ENCODE data around the gene MCRS1. TPM values are rescaled to one million over a fixed set of nuclear protein-coding genes. Genes with fewer than 3 reads are reported as not detected.

Gene MCRS1
- total and polyA plus RNA-seq, 2 donors (not counting 3 experiments of a cell fraction or from before 2014, with no cell fraction given), result 71.1 to 99.3 TPM

DNA sequence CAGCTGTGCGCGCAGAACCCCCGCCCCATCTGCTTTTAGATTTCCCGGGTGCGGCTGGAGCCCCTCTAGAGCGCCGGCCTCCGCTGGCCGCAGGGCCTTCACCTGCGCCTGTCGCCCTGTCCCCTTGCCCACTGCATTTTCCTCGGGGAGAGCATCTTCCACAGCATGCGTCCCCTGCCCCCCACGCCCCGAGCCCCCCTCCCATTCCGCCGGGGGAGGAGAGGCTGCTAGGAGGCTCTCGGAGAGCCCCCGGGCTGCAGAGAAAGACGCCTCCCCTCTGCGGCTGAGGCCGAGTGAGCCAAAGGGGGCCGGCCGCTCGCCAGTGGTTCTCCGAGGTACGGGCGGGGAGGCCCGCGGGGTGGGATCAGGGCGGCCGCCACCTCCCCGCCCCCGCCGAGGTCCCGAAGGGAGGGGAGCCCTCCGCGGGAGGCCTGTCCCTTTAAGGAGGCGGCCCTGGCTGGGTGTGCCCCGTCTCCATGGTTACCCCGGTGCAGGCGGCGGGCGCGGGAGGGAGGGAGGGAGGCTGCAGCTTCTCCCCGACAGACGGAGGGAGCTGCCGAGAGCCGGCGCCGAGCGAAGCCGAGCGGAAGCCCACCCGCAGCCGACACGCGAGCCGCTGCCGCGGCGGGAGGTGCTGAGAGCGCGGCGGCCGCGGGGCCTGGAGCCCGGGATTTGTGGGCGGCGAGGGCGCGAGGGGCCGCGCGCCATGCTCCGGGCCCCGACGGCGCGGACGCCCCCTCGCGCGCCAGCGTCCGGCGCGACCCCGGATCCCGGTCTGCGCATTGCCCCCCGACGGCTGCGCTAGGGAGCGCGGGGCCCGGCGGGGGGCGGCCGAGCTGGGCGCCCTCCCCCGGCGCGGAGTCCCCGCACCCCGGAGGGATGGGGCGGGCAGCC lies 29.2 kb downstream of the MCRS1 start, which contains the start of gene KCNH3:
Gene KCNH3, plus strand, starts transcription at position 521 of the 894 bp plus-strand sequence. CDS start 387 bp downstream, outside the sequence.
- Histone ChIP-seq H2AFZ (ENCODE audit: low read depth, low read length) (no peak within 1 kb of the TSS), H3K36me3 (ENCODE audit: control insufficient read depth in 2 of 2, extremely low read depth in 1 of 2, insufficient read depth in 2 of 2, low read length in 2 of 2) (no peaks in the 10 kb centered on the region), H4K20me1 (replicated peaks; ENCODE audit: control insufficient read depth, extremely low read depth, insufficient read depth, low read length) (no peaks in the 10 kb centered on the region), H3K4me3 (replicated peaks in 1 of 3; ENCODE audit: insufficient read depth in 1 of 3, low read depth in 1 of 3, low read length in 3 of 3) (peak within 1 kb of the TSS in 1 of 3 experiments; percentile 17), H3K4me2 (ENCODE audit: insufficient read depth, low read length) (peak within 1 kb of the TSS; percentile 13), H3K27me3 (ENCODE audit: control insufficient read depth in 2 of 2, insufficient read depth in 2 of 2, low read length in 2 of 2) (peaks cover 20 to 35% of the 10 kb centered on the region in 2 experiments), H3K4me1 (ENCODE audit: control insufficient read depth, extremely low read depth, insufficient read depth, low read length) (peaks cover 8% of the 10 kb centered on the region), H3K9me3 (replicated peaks; ENCODE audit: control insufficient read depth, insufficient read depth, low read length) (no peaks in the 10 kb centered on the region), H3K9me1 (replicated peaks; ENCODE audit: control insufficient read depth, extremely low read depth, insufficient read depth, low read length) (no peaks in the 10 kb centered on the region), H3K27ac (ENCODE audit: insufficient read depth, low read depth, low read length) (no peak within 1 kb of the TSS), H3K79me2 (ENCODE audit: control insufficient read depth, insufficient read depth, low read length) (no peaks in the 10 kb centered on the region), H3K9ac (replicated peaks; ENCODE audit: extremely low read depth, insufficient read depth, low read length) (no peak within 1 kb of the TSS)
- TF ChIP-seq MYC (IDR thresholded peaks at IDR 0.05; ENCODE audit: low read depth, low read length) (no peak), POLR2AphosphoS5 (IDR thresholded peaks at IDR 0.05; ENCODE audit: insufficient read depth, low read depth, low read length) (no peak), EZH2 (IDR thresholded peaks at IDR 0.05; ENCODE audit: borderline replicate concordance, low read depth, low read length, severe bottlenecking) (no peak), FOS (IDR thresholded peaks at IDR 0.05; ENCODE audit: borderline replicate concordance, insufficient read depth, low read length) (no peak), POLR2A (IDR thresholded peaks at IDR 0.05; ENCODE audit: low read depth, low read length) (no peak), CTCF (IDR thresholded peaks at IDR 0.05; ENCODE audit: extremely low read depth in 1 of 2, insufficient read depth in 1 of 2, low read depth in 1 of 2, low read length in 2 of 2) (no peak), MAX (IDR thresholded peaks at IDR 0.05; ENCODE audit: insufficient read depth, insufficient read length) (no peak), JUN (IDR thresholded peaks at IDR 0.05; ENCODE audit: borderline replicate concordance, insufficient read depth, insufficient read length, low read depth) (no peak), GATA2 (IDR thresholded peaks at IDR 0.05; ENCODE audit: insufficient read depth, insufficient read length, low read depth, low read length) (no peak)
- BruUV-seq (replicated peaks), result no TSS peak
- dilution Hi-C loops (cut with MboI; ENCODE audit: extremely low pct_ligation_motif_present, low sequenced_read_pairs), result no loop called here
- ChIA-PET POLR2A (interaction anchor here (0.6 kb wide), 1 partner anchor 121 kb away, joined by 10 read pairs; no protein-coding TSS in a partner anchor), CTCF (interaction anchor here (0.9 to 7.0 kb wide), 7 partner anchors 14 to 207 kb away, joined by 3 to 43 read pairs (median 4); partner anchors contain the start of gene DNAJC22)
- FAIRE-seq (no peak), DNase-seq (ENCODE audit: low read depth, low spot score) (peak; percentile 29)
- intact Hi-C loops (cut with micrococcal nuclease), result no loop called here
